ENCODE data around the gene COIL. TPM values are rescaled to one million over a fixed set of nuclear protein-coding genes. Genes with fewer than 3 reads are reported as not detected.

Gene COIL
- total RNA-seq, 4 donors from 2014 or later = 6.9 to 26.1 (median 14.3) TPM

DNA sequence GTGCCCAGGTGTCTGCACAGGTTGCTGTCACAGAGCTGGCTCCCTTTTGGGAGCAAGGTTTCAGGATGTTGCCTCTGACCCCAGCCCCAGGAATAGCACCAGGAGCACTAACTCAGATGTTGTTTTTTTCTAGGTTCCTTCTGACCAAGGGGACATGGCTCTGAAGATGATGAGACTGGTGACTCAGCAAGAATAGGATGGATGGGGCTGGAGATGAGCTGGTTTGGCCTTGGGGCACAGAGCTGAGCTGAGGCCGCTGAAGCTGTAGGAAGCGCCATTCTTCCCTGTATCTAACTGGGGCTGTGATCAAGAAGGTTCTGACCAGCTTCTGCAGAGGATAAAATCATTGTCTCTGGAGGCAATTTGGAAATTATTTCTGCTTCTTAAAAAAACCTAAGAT lies 45.2 kb upstream of the COIL start:
- Histone ChIP-seq H3K27me3 (no peaks in the 10 kb centered on the region), H3K9me3 (no peaks in the 10 kb centered on the region), H3K4me3 (no peak overlapping the region), H3K36me3 (no peaks in the 10 kb centered on the region), H3K27ac (no peak overlapping the region), H3K4me1 (no peaks in the 10 kb centered on the region)
- TF ChIP-seq, protein P1, sequence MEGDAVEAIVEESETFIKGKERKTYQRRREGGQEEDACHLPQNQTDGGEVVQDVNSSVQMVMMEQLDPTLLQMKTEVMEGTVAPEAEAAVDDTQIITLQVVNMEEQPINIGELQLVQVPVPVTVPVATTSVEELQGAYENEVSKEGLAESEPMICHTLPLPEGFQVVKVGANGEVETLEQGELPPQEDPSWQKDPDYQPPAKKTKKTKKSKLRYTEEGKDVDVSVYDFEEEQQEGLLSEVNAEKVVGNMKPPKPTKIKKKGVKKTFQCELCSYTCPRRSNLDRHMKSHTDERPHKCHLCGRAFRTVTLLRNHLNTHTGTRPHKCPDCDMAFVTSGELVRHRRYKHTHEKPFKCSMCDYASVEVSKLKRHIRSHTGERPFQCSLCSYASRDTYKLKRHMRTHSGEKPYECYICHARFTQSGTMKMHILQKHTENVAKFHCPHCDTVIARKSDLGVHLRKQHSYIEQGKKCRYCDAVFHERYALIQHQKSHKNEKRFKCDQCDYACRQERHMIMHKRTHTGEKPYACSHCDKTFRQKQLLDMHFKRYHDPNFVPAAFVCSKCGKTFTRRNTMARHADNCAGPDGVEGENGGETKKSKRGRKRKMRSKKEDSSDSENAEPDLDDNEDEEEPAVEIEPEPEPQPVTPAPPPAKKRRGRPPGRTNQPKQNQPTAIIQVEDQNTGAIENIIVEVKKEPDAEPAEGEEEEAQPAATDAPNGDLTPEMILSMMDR (IDR thresholded peaks at IDR 0.05) = no peak
- no peak for TF ChIP-seq POLR2A (IDR thresholded peaks at IDR 0.05)
- no peak for DNase-seq
- intact Hi-C loops (cut with DNase I; ENCODE audit: low total_unique reads) = no loop called here

DNA sequence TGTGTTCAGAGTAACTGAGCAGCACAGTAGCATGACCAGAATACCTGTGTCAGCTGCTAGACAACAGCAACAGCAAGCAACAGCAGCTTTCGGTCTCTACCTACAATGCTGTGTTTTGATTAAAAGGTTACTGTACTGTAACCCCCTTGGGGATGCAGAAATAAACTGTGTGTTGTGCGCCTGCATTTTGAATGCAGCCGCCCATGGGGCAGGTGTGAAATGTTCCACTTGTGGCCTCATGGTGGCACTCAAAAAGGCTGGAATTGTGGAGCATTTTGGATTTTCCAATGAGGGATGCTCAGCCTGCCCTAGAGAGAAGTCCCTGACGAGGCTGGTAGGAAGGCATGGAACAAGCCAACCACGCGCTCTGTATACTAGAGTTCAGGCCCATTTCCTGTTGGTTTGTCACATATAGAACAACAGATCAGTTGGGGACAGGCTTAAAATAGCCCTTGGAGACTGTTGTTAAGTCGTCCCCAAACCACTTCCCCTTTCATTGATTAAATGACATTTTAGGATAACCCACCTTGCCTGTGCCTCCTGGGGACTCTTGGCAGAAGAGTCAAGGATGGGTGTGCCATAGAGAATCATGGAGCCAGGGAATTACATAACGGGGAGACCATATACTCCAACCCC lies 44.2 kb upstream of the COIL start:
- Histone ChIP-seq H3K27me3 (no peaks in the 10 kb centered on the region), H3K36me3 (no peaks in the 10 kb centered on the region), H3K4me1 (no peaks in the 10 kb centered on the region), H3K9me3 (no peaks in the 10 kb centered on the region), H3K27ac (no peak overlapping the region), H3K4me3 (no peak overlapping the region)
- intact Hi-C loops (cut with DNase I; ENCODE audit: low total_unique reads) = no loop called here
- TF ChIP-seq, protein P1 (IDR thresholded peaks at IDR 0.05) = peak in 1 of 4 experiments; percentile 26
- no peak for TF ChIP-seq POLR2A (IDR thresholded peaks at IDR 0.05)
- no peak for DNase-seq

DNA sequence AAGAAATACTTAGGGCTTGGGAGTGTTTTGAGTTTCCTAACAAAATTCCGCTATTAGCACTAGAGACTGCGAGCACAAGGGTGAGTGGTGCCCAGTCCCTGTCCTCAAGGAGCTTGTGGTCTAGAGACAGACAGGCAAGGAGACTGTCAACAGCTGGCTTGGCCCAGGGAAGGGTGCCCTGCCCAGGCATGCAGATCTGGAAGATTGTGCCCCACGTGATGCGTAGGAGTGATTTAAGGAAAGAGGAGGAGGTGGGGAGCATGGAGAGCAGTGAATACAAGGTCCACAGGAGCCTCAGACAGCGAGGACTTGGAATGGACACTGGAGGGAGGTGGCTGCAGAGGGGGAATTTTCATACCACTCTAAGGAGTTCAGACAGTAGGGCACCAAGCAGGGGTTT lies 42.1 kb upstream of the COIL start:
- no peaks in the 10 kb centered on the region for H3K36me3 ChIP-seq
- H3K4me3 ChIP-seq = no peak overlapping the region
- no peak for DNase-seq
- no peak for TF ChIP-seq POLR2A (IDR thresholded peaks at IDR 0.05)
- H3K4me1 ChIP-seq = no peaks in the 10 kb centered on the region
- no peaks in the 10 kb centered on the region for H3K9me3 ChIP-seq
- no peak overlapping the region for H3K27ac ChIP-seq
- H3K27me3 ChIP-seq = no peaks in the 10 kb centered on the region
- intact Hi-C loops (cut with DNase I; ENCODE audit: low total_unique reads) = no loop called here

- Histone ChIP-seq H3K27ac (no peak overlapping the region), H3K9me3 (no peaks in the 10 kb centered on the region), H3K4me1 (no peaks in the 10 kb centered on the region), H3K36me3 (no peaks in the 10 kb centered on the region), H3K27me3 (no peaks in the 10 kb centered on the region), H3K4me3 (no peak overlapping the region)
- no peak for DNase-seq
- intact Hi-C loops (cut with DNase I; ENCODE audit: low total_unique reads) = no loop called here
- TF ChIP-seq POLR2A (IDR thresholded peaks at IDR 0.05) = no peak
- TF ChIP-seq, protein P1 (IDR thresholded peaks at IDR 0.05) = no peak
Observed at GRCh38 chr17:57001541-57001940, 40.7 kb upstream of the COIL start.

DNA sequence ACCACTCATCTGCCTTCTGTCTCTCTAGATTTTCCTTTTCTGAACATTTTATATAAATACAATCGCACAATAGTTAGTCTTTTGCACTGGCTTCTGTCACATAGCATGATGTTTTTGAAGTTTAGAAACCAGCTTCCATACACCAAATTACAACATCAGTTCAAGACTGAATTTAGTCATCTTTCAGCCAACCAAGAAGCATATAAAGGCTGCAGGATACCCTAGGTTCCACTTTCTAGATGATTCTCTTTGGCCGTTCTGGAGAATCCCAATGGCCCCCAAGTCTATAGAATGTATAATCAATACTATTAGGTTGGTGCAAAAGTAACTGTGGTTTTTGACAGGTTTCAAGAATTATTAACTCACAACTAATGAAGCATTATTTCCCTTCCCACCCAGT lies 36.5 kb upstream of the COIL start:
- no peak for DNase-seq
- TF ChIP-seq POLR2A (IDR thresholded peaks at IDR 0.05) = no peak
- TF ChIP-seq, protein P1 (IDR thresholded peaks at IDR 0.05) = no peak
- no peaks in the 10 kb centered on the region for H3K27me3 ChIP-seq
- no peak overlapping the region for H3K4me3 ChIP-seq
- H3K9me3 ChIP-seq = no peaks in the 10 kb centered on the region
- H3K4me1 ChIP-seq = no peaks in the 10 kb centered on the region
- no peaks in the 10 kb centered on the region for H3K36me3 ChIP-seq
- no peak overlapping the region for H3K27ac ChIP-seq
- intact Hi-C loops (cut with DNase I; ENCODE audit: low total_unique reads) = no loop called here

GRCh38 chr17:56995766-56996165 lies 34.9 kb upstream of the COIL start:
- Histone ChIP-seq H3K27ac (no peak overlapping the region), H3K4me3 (no peak overlapping the region), H3K27me3 (no peaks in the 10 kb centered on the region), H3K4me1 (no peaks in the 10 kb centered on the region), H3K9me3 (no peaks in the 10 kb centered on the region), H3K36me3 (no peaks in the 10 kb centered on the region)
- no peak for DNase-seq
- no peak for TF ChIP-seq POLR2A (IDR thresholded peaks at IDR 0.05)
- TF ChIP-seq, protein P1 (IDR thresholded peaks at IDR 0.05) = no peak
- intact Hi-C loops (cut with DNase I; ENCODE audit: low total_unique reads) = no loop called here

All from uterus (tissue), 4 donors.